HEK293 (cell line): ENCODE data around the gene NRIP1.

Source experiments
- CTCF ChIP-seq: fragments of 450-650 bp; formaldehyde crosslinking; IDR thresholded peaks from 2 replicates; pipeline ENCODE4 v1.5.1; 2016; ENCODE audit warnings: missing biosample characterization, missing genetic modification characterization
- YY1 ChIP-seq: fragments of 450-650 bp; formaldehyde crosslinking; IDR thresholded peaks from 2 replicates; pipeline ENCODE4 v1.5.1; 2018; ENCODE audit warnings: missing biosample characterization, missing genetic modification characterization
- ZFP37 ChIP-seq: fragments of 450-650 bp; formaldehyde crosslinking; IDR thresholded peaks from 2 replicates; pipeline ENCODE4 v1.5.1; 2016; ENCODE audit warnings: missing biosample characterization, missing genetic modification characterization
- ZNF747 ChIP-seq: fragments of 450-650 bp; formaldehyde crosslinking; IDR thresholded peaks from 2 replicates; pipeline ENCODE4 v1.5.1; 2016; ENCODE audit warnings: missing biosample characterization, missing genetic modification characterization

- no peak for TF ChIP-seq ZNF747 (tag by site-specific recombination)
- TF ChIP-seq YY1 (tag by site-specific recombination) = no peak
- TF ChIP-seq ZFP37 (tag by site-specific recombination) = no peak
- TF ChIP-seq CTCF (tag by site-specific recombination) = no peak
Measured at GRCh38 chr21:15066123-15066575, 1.3 kb upstream of the NRIP1 start.
